Mesenchymal stem cell (in vitro differentiated cells and primary cell): Measurements from ENCODE around the gene ST6GALNAC4.

ENCODE experiments used
- DNase-seq: peaks from one replicate; pipeline ENCODE4 v3.0.0-alpha.2; 2013
- H2AFZ ChIP-seq: one replicate; pipeline ENCODE4 v1.6.1; 2013; ENCODE audit warnings: low read depth, mild to moderate bottlenecking, control low read depth, inconsistent platforms, low read length, moderate library complexity
- H2AK5ac ChIP-seq: 2 replicates; pipeline ENCODE4 v1.6.1; 2013; ENCODE audit warnings: low read length, moderate library complexity, mild to moderate bottlenecking, inconsistent platforms; ENCODE audit not compliant: severe bottlenecking
- H2BK120ac ChIP-seq: one replicate; pipeline ENCODE4 v1.6.1; 2013; ENCODE audit warnings: low read depth, mild to moderate bottlenecking, inconsistent platforms, low read length, moderate library complexity
- H2BK12ac ChIP-seq, 2 experiments: one replicate each; pipeline ENCODE4 v1.6.1; 2013; ENCODE audit warnings: inconsistent platforms in 2 of 2, low read length in 2 of 2, mild to moderate bottlenecking in 2 of 2, moderate library complexity in 2 of 2, control low read depth in 1 of 2
- H2BK15ac ChIP-seq: one replicate; pipeline ENCODE4 v1.6.1; 2013; ENCODE audit warnings: mild to moderate bottlenecking, low read depth, inconsistent platforms; ENCODE audit not compliant: poor library complexity, severe bottlenecking
- H2BK5ac ChIP-seq: 2 replicates; pipeline ENCODE4 v1.6.1; 2013; ENCODE audit warnings: low read depth, mild to moderate bottlenecking, low read length, control low read depth, inconsistent platforms; ENCODE audit not compliant: poor library complexity, severe bottlenecking
- H3K14ac ChIP-seq, 2 experiments: one replicate each; pipeline ENCODE4 v1.6.1; 2013; ENCODE audit warnings: inconsistent platforms in 2 of 2, low read length in 2 of 2, control low read depth in 1 of 2, mild to moderate bottlenecking in 1 of 2, moderate library complexity in 1 of 2
- H3K18ac ChIP-seq, 2 experiments: one replicate each; pipeline ENCODE4 v1.6.1; 2013; ENCODE audit warnings: inconsistent platforms in 2 of 2, low read length in 2 of 2, control low read depth in 1 of 2, low read depth in 1 of 2, mild to moderate bottlenecking in 1 of 2
- H3K23ac ChIP-seq, 2 experiments: one replicate each; pipeline ENCODE4 v1.6.1; 2013; ENCODE audit warnings: inconsistent platforms in 2 of 2, low read length in 2 of 2, mild to moderate bottlenecking in 2 of 2, moderate library complexity in 2 of 2, control low read depth in 1 of 2
- H3K27ac ChIP-seq: 2 replicates; pipeline ENCODE4 v1.5.1; 2013; ENCODE audit warnings: mild to moderate bottlenecking, moderate library complexity, low read length, control low read depth, inconsistent platforms; ENCODE audit not compliant: poor library complexity, severe bottlenecking
- H3K27me3 ChIP-seq, 2 experiments: 2 replicates each; pipeline versions ENCODE4 v1.6.1 to v1.7.0; 2013; ENCODE audit warnings: low read length in 2 of 2, mild to moderate bottlenecking in 2 of 2, moderate library complexity in 2 of 2, control low read depth in 1 of 2, inconsistent platforms in 1 of 2; ENCODE audit not compliant: control insufficient read depth in 1 of 2, insufficient read depth in 1 of 2
- H3K36me3 ChIP-seq, 2 experiments: 2 replicates each; pipeline versions ENCODE4 v1.6.1 to v1.7.0; 2013; ENCODE audit warnings: low read length in 2 of 2, control low read depth in 1 of 2, inconsistent platforms in 1 of 2, low read depth in 1 of 2, mild to moderate bottlenecking in 1 of 2; ENCODE audit not compliant: insufficient read depth in 2 of 2, control insufficient read depth in 1 of 2
- H3K4ac ChIP-seq, 2 experiments: one replicate each; pipeline ENCODE4 v1.6.1; 2013; ENCODE audit warnings: inconsistent platforms in 2 of 2, low read length in 2 of 2, mild to moderate bottlenecking in 2 of 2, moderate library complexity in 2 of 2, control low read depth in 1 of 2, low read depth in 1 of 2
- H3K4me1 ChIP-seq: 2 replicates; pipeline ENCODE4 v1.6.1; 2013; ENCODE audit warnings: low read depth, low read length, control low read depth; ENCODE audit not compliant: control insufficient read depth, insufficient read depth
- H3K4me2 ChIP-seq: 2 replicates; pipeline ENCODE4 v1.6.1; 2013; ENCODE audit warnings: low read length, mild to moderate bottlenecking, inconsistent platforms; ENCODE audit not compliant: poor library complexity, severe bottlenecking
- H3K4me3 ChIP-seq, 2 experiments: 2 replicates each; pipeline versions ENCODE4 v1.5.1 to v1.7.0; 2013; ENCODE audit warnings: low read length in 2 of 2, mild to moderate bottlenecking in 2 of 2, control low read depth in 1 of 2, low read depth in 1 of 2; ENCODE audit not compliant: insufficient read depth in 1 of 2
- H3K79me1 ChIP-seq: replicated peaks from 2 replicates; pipeline ENCODE4 v1.6.1; 2013; ENCODE audit warnings: mild to moderate bottlenecking, control low read depth, low read length, inconsistent platforms; ENCODE audit not compliant: poor library complexity, severe bottlenecking
- H3K9ac ChIP-seq: 2 replicates; pipeline ENCODE4 v1.7.0; 2013; ENCODE audit warnings: mild to moderate bottlenecking, low read length, moderate library complexity
- H3K9me3 ChIP-seq: 2 replicates; pipeline ENCODE4 v1.7.0; 2013; ENCODE audit warnings: mild to moderate bottlenecking, low read length; ENCODE audit not compliant: control insufficient read depth
- H4K8ac ChIP-seq: one replicate; pipeline ENCODE4 v1.6.1; 2013; ENCODE audit warnings: inconsistent platforms, mild to moderate bottlenecking, low read length, moderate library complexity
- H4K91ac ChIP-seq: one replicate; pipeline ENCODE4 v1.6.1; 2013; ENCODE audit warnings: mild to moderate bottlenecking, low read length, inconsistent platforms
- WGBS: methylation state at CpG from one replicate; pipeline ENCODE4 v1.1.7; 2013; ENCODE audit warnings: mixed read lengths; 5-methylcytosine and 5-hydroxymethylcytosine counted together

Gene ST6GALNAC4

DNA sequence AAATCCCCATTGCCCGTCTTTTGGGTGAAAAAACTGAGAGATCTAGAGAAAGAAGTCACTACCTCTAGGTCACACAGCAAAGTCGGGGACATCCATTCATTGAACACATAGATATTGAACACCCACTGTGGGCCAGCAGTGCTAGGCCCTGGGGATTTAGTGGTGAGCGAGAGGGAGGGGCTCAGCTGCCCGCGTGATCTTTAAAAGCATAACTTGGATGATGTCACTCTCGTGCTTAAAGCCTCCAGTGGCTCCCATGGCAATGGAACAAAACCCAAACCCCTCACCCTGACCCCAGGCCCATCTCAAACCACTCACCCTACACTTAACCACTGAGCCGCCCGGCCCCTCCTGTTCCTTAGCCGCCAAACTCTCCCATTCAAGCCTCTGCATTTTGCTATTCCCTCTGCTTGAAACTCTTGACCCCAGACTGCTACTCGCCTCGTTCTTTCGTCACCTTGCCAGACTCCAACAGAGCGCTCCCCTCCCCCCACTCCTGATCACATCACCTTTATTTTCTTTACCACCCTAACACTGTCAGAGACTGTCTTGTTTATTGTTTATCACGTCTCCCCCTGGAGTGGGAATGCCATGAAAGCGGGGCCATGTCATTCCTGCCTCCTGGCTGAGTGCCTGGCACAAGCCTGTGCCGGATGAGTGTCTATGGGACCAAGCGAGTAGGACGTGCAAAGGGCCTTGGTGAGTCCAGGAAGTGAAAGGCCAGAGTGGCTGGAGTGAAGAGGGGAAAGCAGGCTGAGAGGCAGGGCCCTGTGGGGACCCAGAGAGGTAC is 14.4 kb upstream of the ST6GALNAC4 start:
- peak overlapping the region; percentile 86 for H3K9ac ChIP-seq
- no peak overlapping the region for H2AK5ac ChIP-seq
- peak overlapping the region; percentile 90 for H3K4me2 ChIP-seq
- WGBS, result 15% methylated on average over 17 of the region's 18 CpGs
- H3K14ac ChIP-seq, result no peak overlapping the region
- no peak overlapping the region for H2AFZ ChIP-seq
- peaks cover 12 to 23% of the 10 kb centered on the region in 2 experiments for H3K36me3 ChIP-seq
- peak overlapping the region; percentile 38 to 64 for H3K18ac ChIP-seq
- H2BK5ac ChIP-seq, result no peak overlapping the region
- H3K4me3 ChIP-seq, result peak overlapping the region; percentile 52 to 80
- no peak overlapping the region for H2BK120ac ChIP-seq
- no peak overlapping the region for H4K91ac ChIP-seq
- DNase-seq, result peak; percentile 93
- H3K27ac ChIP-seq, result peak overlapping the region; percentile 24
- peak overlapping the region in 1 of 2 experiments; percentile 35 for H3K4ac ChIP-seq
- peak overlapping the region; percentile 28 for H4K8ac ChIP-seq
- no peak overlapping the region for H2BK15ac ChIP-seq
- H2BK12ac ChIP-seq, result peak overlapping the region; percentile 12 to 51
- H3K9me3 ChIP-seq, result no peaks in the 10 kb centered on the region
- H3K23ac ChIP-seq, result no peak overlapping the region
- peaks cover 48% of the 10 kb centered on the region for H3K4me1 ChIP-seq
- H3K27me3 ChIP-seq, result peaks cover 0 to 30% of the 10 kb centered on the region in 2 experiments
- H3K79me1 ChIP-seq, result peaks cover 19% of the 10 kb centered on the region

DNA sequence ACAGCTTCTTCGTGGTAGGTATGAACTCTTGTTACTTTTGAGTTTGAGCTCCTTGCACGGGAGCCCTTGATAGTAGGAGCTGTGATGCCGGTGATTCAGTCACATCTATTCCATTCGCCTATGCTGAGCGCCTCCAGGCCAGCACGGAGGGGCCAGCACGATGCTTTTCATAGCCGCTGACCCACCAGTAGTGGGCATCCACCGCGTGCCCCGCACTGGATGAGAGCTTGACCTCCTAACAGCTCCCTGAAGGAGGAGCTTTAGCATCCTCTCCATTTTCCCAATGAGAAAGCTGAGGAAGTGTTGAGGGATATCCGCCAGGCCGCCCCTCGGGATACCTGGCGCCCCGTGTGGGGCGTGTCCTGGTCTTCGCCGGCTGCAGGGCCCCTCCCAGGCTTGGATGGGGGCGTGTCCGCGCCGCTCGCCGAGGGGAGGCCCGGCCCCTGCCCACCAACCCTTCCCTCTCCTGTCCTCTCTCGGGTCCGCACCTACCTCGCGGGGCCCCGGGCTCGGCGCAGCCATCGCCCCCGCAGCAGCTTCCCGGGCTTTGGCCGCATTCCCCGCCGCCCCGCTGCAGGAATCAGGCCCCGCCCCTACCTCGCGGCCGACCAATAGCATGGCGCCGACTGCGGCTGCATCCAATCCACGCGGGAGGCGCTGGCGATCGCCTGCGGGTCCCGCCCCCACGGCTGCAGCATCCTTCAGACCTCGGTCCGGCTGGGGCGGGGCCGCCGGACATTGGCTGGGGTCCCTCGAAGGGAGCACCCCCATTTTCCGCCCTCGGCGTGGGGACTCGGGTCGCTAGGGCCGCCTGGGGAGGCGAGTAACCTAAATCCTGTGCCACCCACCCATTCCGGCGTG is 13.6 kb upstream of the ST6GALNAC4 start, which contains the start of gene PIP5KL1:
Gene PIP5KL1, minus strand, starts transcription at position 547 of the 861 bp plus-strand sequence. Its CDS starts 25 bp downstream, at position 522.
- Histone ChIP-seq H3K4me2 (peak within 1 kb of the TSS; percentile 90), H3K9me3 (no peaks in the 10 kb centered on the region), H2BK12ac (peak within 1 kb of the TSS; percentile 12 to 51), H2BK120ac (peak within 1 kb of the TSS; percentile 6), H3K18ac (peak within 1 kb of the TSS; percentile 38 to 64), H3K4ac (peak within 1 kb of the TSS; percentile 13 to 35), H2AK5ac (no peak within 1 kb of the TSS), H3K4me3 (peak within 1 kb of the TSS; percentile 64 to 80), H3K14ac (no peak within 1 kb of the TSS), H4K91ac (no peak within 1 kb of the TSS), H4K8ac (peak within 1 kb of the TSS; percentile 53), H3K9ac (peak within 1 kb of the TSS; percentile 86), H2BK15ac (peak within 1 kb of the TSS; percentile 71), H3K4me1 (peaks cover 42% of the 10 kb centered on the region), H3K36me3 (peaks cover 5 to 17% of the 10 kb centered on the region in 2 experiments), H3K79me1 (peaks cover 15% of the 10 kb centered on the region), H3K23ac (no peak within 1 kb of the TSS), H3K27ac (peak within 1 kb of the TSS; percentile 24), H3K27me3 (peaks cover 0 to 30% of the 10 kb centered on the region in 2 experiments), H2BK5ac (no peak within 1 kb of the TSS), H2AFZ (peak within 1 kb of the TSS; percentile 16)
- DNase-seq, result peak; percentile 90
- 3% methylated on average over 68 of the region's 70 CpGs for WGBS

GRCh38 chr9:127929625-127929979 is 12.8 kb upstream of the ST6GALNAC4 start:
- H2BK5ac ChIP-seq, result no peak overlapping the region
- no peak overlapping the region for H2BK120ac ChIP-seq
- H3K4ac ChIP-seq, result peak overlapping the region in 1 of 2 experiments; percentile 13
- no peak overlapping the region for H2BK15ac ChIP-seq
- H2BK12ac ChIP-seq, result peak overlapping the region in 1 of 2 experiments; percentile 21
- H3K4me1 ChIP-seq, result peaks cover 37% of the 10 kb centered on the region
- no peak overlapping the region for H3K27ac ChIP-seq
- no peak overlapping the region for H4K8ac ChIP-seq
- no peak overlapping the region for H3K14ac ChIP-seq
- H3K23ac ChIP-seq, result no peak overlapping the region
- peaks cover 2 to 12% of the 10 kb centered on the region in 2 experiments for H3K36me3 ChIP-seq
- no peak overlapping the region for H3K4me2 ChIP-seq
- H3K9ac ChIP-seq, result no peak overlapping the region
- H3K4me3 ChIP-seq, result no peak overlapping the region
- no peak for DNase-seq
- WGBS, result 83% methylated on average over 10 of the region's 10 CpGs
- no peak overlapping the region for H2AFZ ChIP-seq
- no peaks in the 10 kb centered on the region for H3K9me3 ChIP-seq
- H4K91ac ChIP-seq, result no peak overlapping the region
- H3K79me1 ChIP-seq, result peaks cover 7% of the 10 kb centered on the region
- H3K27me3 ChIP-seq, result peaks cover 0 to 30% of the 10 kb centered on the region in 2 experiments
- no peak overlapping the region for H3K18ac ChIP-seq
- no peak overlapping the region for H2AK5ac ChIP-seq
